Superior temporal gyrus (tissue), 1 donor: ENCODE results near the gene LRRC8C.

ENCODE experiments used
- DNase-seq: peaks from one replicate; pipeline ENCODE4 v3.0.0-alpha.2; 2016; ENCODE audit errors: extremely low spot score

LRRC8C gene

GRCh38 chr1:89633248-89633799 is 404 bp downstream of the LRRC8C start:
- peak; percentile 46 for DNase-seq

- peak; percentile 62 for DNase-seq
These were observed 1.1 kb downstream of the LRRC8C start for GRCh38 chr1:89633800-89634625.

- peak; percentile 14 for DNase-seq
These were observed 3.2 kb downstream of the LRRC8C start for GRCh38 chr1:89635825-89636815.

GRCh38 chr1:89637496-89637895 is 4.6 kb downstream of the LRRC8C start:
- peak; percentile 11 for DNase-seq

DNA sequence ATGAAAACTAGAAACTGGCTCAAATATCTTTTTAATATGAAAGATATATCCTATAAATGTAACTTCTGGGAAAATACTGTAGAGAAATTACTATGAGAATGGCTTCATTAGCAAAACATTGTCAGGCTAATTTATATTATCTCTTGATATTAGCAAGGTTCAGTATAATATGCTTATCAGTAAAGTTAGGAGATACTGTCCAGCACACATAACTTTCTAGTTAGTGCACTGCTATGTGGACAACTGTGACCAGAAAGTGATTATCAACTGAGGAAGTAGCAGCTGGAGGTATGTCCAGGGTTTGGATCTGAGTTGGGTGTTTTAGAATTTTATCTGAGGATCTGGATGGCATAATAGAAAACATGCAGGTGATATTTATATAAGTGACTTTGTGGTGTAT is 7.5 kb downstream of the LRRC8C start:
- no peak for DNase-seq

- DNase-seq: no peak
These were observed 8.9 kb downstream of the LRRC8C start for GRCh38 chr1:89641781-89642180.

DNA sequence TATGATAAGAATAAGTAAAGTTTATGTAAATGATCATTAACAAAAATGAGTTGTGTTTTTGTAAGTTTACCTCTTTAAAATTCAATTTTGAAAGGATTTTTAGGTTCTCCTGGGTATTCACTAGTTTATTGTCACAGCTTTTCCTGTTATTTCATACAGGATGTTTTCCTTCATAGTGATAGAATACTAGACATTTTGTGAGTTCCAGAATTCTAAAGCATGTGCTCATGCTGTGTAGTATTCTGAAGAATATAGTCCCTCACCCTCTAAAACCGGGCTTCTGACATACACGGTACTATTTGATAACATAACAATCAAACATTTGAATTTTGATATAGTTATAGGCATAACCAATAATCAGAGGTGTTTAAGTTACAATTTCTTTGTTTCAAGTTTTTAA is 10.7 kb downstream of the LRRC8C start:
- no peak for DNase-seq

DNA sequence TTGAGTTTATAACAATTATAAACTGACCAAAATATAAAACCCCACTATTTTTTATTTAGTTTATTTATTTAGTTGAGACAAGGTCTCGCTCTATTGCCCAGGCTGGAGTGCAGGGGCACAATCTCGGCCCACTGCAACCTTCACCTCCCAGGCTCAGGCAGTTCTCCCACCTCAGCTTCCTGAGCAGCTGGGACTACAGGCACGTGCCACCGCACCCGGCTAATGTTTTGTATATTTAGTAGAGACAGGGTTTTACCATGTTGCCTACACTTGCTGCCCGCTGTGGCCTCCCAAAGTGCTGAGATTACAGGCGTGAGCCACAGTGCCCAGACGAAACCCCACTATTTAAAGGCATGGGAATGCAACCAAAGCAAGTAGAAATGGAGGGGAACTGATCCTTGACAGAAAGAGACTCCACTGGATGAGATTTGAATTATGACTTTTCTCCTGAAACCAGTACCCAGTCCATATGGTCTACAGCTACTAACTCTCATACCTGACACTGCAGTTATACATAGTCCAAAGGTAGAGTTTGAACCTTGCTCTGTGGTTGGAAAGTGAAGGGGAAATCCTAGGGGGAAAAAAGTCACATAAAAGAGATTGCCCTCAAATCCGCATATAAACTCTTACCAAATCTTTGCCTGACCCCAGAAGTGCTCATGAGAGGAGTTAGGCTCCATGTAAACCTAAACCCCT is 11.3 kb downstream of the LRRC8C start:
- DNase-seq: no peak

DNA sequence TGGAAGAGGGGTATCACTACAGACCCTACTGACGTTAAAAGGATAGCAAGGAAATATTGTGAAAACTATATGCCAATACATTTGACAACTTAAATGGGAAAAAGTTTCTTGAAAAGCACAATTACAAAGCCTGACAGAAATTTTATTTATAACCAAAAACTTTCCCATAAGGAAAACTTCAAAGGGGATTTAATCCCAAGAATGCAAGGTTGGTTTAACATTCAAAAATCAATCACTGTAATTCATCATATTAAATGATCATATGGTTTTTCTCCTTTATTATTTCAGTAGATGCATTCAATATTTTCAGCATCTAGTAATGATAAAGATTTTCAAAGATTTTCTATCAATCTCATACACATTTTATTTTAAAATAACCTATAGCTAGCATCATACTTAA is 13.3 kb downstream of the LRRC8C start:
- DNase-seq: no peak

DNA sequence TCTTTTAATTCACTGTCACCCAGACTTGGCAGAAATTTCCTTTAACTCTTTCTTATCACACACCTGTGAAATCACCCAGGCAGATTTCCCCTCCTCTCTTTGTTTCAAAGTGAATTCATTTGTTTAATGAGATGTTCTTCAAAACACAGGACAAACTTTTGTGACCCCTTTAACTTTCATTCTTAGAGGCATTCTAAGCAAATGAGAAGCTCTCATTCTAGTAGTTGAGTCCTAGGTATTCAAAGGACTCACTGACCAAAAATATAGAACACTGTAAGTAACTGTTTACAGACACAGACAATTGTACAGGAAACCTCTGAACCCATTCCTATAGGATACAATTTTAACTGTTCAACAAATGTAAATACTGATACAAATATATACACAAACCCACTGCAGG is 16.9 kb downstream of the LRRC8C start:
- no peak for DNase-seq

DNA sequence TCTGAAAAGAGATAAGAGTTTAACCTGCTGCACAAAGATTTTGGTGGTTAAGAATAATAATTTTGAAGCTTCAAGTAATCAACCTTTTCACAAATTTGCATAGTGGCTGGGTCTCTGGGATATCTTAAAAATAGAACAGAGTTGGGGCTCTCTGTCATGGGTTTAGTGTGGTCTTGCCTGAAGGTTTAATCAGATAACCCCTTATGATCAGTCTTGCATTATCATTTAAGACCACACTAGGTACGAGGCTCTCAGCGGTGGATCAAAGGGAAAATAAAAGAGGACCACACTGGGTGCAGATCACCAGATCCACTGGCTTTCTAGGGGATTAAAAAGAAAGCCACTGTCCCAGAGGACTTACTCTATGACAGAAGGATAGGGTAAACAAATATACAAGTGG is 19.5 kb downstream of the LRRC8C start:
- DNase-seq: no peak

DNA sequence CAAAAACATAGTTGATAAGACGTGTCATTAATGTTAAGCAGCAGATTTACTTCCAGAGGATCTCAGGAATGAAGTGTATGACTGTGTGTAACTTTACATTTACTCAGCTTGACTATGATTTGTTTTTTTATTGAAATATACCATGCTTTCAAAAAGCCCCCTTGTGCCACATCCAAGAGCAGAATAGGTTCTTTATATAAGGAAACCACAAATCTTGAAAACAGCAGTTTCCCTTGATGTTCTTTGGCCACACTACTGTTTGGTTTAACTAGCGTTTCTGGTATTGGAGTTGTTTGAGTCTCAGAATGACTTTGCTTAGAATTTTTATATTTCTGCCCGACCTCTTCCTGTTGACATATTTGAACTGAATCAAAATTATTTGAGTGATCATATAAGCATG is 25.0 kb downstream of the LRRC8C start:
- DNase-seq: no peak

DNA sequence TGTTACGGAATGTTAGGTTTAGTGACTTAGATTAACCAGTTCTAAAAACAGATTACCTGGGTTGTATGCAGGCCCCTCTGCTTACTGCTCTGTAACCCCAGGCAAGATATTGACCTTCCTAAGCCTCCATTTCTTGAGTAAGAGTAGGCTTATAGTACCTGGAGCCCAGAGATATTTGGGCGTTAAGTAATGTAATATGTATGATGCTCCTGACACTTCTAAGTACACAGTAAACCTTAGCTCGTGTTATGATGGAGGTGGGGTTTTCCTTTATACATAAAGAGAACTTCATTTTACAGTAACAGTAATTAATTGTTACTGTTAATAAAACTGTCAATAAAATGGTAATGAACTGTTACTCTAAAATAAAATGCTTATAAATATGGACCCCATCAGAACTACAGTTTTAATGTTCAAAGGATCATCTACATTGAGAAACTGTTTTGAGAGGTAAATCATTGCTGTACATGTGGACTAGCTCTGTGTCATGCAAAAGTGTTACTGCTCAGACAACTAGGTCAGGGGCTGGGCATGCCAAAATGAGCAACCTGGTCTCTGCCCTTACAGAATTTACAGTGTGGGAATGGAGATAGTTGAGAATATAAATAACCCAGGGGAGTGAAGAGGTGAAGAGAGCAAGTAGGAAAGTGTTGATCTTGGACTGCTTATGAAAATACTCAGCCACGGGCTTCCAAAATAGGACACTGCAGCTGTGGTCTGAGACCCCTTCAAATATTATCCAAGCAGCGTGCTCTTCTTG is 26.6 kb downstream of the LRRC8C start:
- DNase-seq: no peak

DNA sequence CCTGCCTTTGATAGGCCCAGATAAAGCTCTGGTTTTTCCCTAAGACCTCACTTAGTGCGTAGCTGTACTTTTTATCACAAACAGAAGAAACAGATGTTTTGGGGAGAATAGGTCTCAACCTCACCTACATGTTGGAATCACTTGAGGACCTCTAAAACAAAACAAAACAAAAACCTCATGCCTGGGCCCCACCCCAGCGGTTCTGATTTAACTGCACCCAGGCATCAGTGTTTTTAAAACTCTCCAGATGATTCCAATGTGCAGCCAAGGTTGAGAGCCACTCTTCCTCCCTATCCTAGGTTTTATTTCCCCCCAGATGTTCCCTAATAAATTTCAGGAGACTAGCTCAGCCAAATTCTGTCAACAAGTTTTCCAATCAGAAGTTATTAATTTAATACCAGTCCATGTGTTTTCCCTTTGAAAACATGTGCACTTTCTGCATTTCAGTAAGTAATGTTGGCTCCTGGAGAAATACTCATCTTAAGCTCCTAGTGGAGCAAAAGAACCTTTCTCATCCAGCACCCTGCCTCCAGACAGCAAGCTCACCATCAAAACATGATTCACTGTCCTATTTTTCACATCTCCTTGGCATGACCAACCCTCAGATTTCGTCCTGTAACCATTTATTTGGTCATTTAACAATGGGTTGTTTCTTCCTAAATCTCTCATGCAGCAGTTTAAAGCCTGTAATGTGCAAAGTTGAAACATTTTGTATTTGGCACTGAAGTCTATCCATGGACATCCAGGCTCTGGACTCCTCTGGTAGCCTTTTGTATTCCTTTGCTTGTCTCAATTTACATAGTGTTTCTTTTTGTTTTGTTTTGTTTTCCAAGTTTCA is 27.5 kb downstream of the LRRC8C start:
- peak; percentile 56 for DNase-seq

DNA sequence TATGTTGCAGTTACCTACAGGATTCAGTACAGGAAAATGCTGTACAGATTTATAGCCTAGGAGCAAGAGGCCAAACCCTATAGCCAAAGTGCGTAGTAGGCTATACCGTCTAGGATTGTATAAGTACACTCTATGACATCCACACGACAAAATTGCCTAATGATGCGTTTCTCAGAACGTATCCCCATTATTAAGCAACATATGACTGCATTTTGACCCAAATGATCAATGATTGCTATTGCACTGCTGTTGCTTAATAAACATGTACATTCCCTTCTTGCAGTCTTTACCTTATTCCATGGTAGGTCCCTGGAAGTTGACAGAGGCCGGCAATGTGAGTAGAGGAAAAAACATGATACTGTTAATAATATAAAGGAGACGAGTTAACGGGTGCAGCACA is 33.0 kb downstream of the LRRC8C start:
- DNase-seq: no peak

- DNase-seq: no peak
These were observed 33.7 kb downstream of the LRRC8C start for GRCh38 chr1:89666640-89667039.

DNA sequence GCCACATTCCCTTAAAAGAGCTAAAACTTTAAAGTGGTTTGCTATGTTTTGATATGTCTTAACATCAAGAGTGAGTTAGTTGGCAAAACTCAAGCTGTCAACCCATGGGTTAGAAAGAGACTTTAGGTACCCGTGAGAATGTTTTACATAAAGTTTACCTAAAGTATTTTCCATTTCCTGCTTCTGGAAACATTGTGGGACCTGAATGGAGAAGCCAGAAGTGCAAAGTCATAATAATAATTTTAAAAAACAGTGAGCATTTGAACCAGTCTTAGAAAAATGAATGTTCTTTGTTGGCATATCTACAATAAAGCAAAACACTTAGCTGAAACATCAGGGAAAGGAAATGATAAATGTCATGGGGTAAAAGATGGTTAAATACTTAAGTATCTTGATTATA is 34.8 kb downstream of the LRRC8C start:
- DNase-seq: no peak

GRCh38 chr1:89668961-89669360 is 36.0 kb downstream of the LRRC8C start:
- DNase-seq: no peak

DNA sequence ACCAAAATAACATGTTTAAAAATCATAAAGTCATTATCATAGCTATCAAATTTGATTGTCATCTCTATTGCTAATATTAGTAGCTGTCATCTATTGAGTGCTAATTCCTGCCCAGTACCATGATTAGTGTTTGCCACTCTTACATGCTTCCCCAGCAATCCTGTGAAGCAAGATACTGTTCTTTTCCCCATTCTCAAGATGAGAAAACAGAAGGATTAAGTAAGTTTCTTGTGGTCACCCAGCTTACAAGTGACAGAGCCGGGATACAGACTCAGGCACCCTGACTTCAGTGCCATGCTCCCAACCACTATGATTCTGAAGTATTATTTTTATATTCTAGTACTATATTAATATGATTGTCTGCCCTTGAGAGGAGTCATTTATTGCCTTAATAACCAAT is 36.5 kb downstream of the LRRC8C start:
- DNase-seq: no peak

DNA sequence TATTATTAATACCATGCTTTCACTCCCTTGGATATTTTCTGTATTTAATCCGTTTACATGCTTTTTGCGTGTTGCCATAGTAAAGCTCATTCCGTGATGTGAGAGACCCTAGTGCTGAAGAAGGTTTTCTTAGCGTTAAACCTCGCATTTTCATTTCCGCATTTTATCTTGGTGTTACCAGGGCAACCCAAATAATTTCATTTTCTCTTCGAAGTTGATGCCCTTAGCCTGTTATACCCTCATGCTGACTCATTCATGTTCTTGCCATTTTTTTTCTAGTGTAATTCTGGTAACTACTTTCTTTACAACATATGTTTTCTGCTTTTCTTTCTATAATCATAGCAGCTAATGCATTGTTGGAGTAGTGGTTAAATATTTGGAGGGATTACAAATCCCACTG is 37.2 kb downstream of the LRRC8C start:
- DNase-seq: no peak
